IMR-90 (cell line): ENCODE results near the gene HSD17B3. TPM values are rescaled to one million over a fixed set of nuclear protein-coding genes. Genes with fewer than 3 reads are reported as not detected.

Experiments used
- ATAC-seq: fragments of 200-7000 bp; cut with Tn5 transposase; 2 replicates; pipeline ENCODE4 v1.9.1; 2020; ENCODE audit warnings: low read depth, mild to moderate bottlenecking, moderate library complexity
- BruUV-seq: library from RNA; stranded (reverse); fragments of 400-500 nt; replicated peaks from 2 replicates; lab custom pipeline; 2021; lab: Mats Ljungman, UMichigan
- CTCF ChIA-PET: fragments of 300-600 bp; formaldehyde crosslinking; extraction: SDS; loops from one replicate; lab custom pipeline; 2021; ENCODE audit warnings: antibody characterized with exemption; lab: Yijun Ruan, JAX
- POLR2A ChIA-PET: fragments of 300-600 bp; sonication (Branson Sonifier 250); formaldehyde crosslinking; loops from one replicate; lab custom pipeline; 2022; ENCODE audit warnings: antibody characterized with exemption; ENCODE audit not compliant: unreplicated experiment; lab: Charles Lee
- DNase-seq: peaks from one replicate; pipeline ENCODE4 v3.0.0; 2013
- H2AFZ ChIP-seq: replicated peaks from 2 replicates; pipeline ENCODE3; 2013; ENCODE audit warnings: low read length, mild to moderate bottlenecking; ENCODE audit not compliant: poor library complexity
- H2AK5ac ChIP-seq: 2 replicates; pipeline ENCODE4 v1.6.1; 2013; ENCODE audit warnings: low read depth, low read length, inconsistent platforms
- H2AK9ac ChIP-seq: replicated peaks from 2 replicates; pipeline ENCODE3; 2013; ENCODE audit warnings: mild to moderate bottlenecking, low read depth, low read length, moderate library complexity; ENCODE audit not compliant: poor library complexity
- H2BK120ac ChIP-seq: 2 replicates; pipeline ENCODE4 v1.6.1; 2013; ENCODE audit warnings: low read depth, low read length, inconsistent platforms
- H2BK15ac ChIP-seq: 3 replicates; pipeline ENCODE4 v1.6.1; 2013; ENCODE audit warnings: low read depth, low read length, inconsistent platforms
- H2BK20ac ChIP-seq: 2 replicates; pipeline ENCODE4 v1.6.1; 2013; ENCODE audit warnings: low read depth, mild to moderate bottlenecking, inconsistent platforms, low read length, moderate library complexity
- H2BK5ac ChIP-seq: 2 replicates; pipeline ENCODE4 v1.6.1; 2013; ENCODE audit warnings: mild to moderate bottlenecking, low read depth, low read length, inconsistent platforms; ENCODE audit not compliant: poor library complexity, severe bottlenecking
- H3K14ac ChIP-seq: replicated peaks from 2 replicates; pipeline ENCODE4 v1.6.1; 2013; ENCODE audit warnings: low read depth, low read length, inconsistent platforms
- H3K18ac ChIP-seq: 2 replicates; pipeline ENCODE4 v1.6.1; 2013; ENCODE audit warnings: low read depth, low read length, control low read depth
- H3K23ac ChIP-seq: 2 replicates; pipeline ENCODE4 v1.6.1; 2013; ENCODE audit warnings: low read depth, low read length, inconsistent platforms
- H3K27ac ChIP-seq: 2 replicates; pipeline ENCODE4 v1.5.1; 2013; ENCODE audit warnings: mild to moderate bottlenecking, control low read depth, low read length; ENCODE audit not compliant: insufficient read depth
- H3K27me3 ChIP-seq: 2 replicates; pipeline ENCODE4 v1.6.1; 2013; ENCODE audit warnings: low read length; ENCODE audit not compliant: control insufficient read depth, insufficient read depth
- H3K36me3 ChIP-seq: 2 replicates; pipeline ENCODE4 v1.6.1; 2013; ENCODE audit warnings: low read length, mixed read lengths; ENCODE audit not compliant: control insufficient read depth, insufficient read depth
- H3K4ac ChIP-seq: 2 replicates; pipeline ENCODE4 v1.6.1; 2013; ENCODE audit warnings: low read depth, low read length, inconsistent platforms
- H3K4me1 ChIP-seq: 2 replicates; pipeline ENCODE4 v1.6.1; 2013; ENCODE audit warnings: low read length, mixed read lengths; ENCODE audit not compliant: control insufficient read depth, insufficient read depth
- H3K4me2 ChIP-seq: 2 replicates; pipeline ENCODE4 v1.6.1; 2013; ENCODE audit warnings: low read depth, mild to moderate bottlenecking, control low read depth, low read length, moderate library complexity
- H3K4me3 ChIP-seq: 2 replicates; pipeline ENCODE4 v1.5.1; 2013; ENCODE audit warnings: low read depth, mild to moderate bottlenecking, control low read depth, low read length, moderate library complexity; ENCODE audit not compliant: insufficient read depth
- H3K56ac ChIP-seq: 2 replicates; pipeline ENCODE4 v1.6.1; 2013; ENCODE audit warnings: low read length, inconsistent platforms; ENCODE audit not compliant: insufficient read depth; ENCODE audit errors: extremely low read depth
- H3K79me1 ChIP-seq, 2 experiments: 2 replicates each; pipeline ENCODE4 v1.6.1; 2013; ENCODE audit warnings: low read length in 2 of 2, inconsistent platforms in 1 of 2, low read depth in 1 of 2
- H3K9ac ChIP-seq: 2 replicates; pipeline ENCODE4 v1.6.1; 2013; ENCODE audit warnings: low read depth, low read length, control low read depth
- H3K9me1 ChIP-seq: 2 replicates; pipeline ENCODE4 v1.6.1; 2013; ENCODE audit warnings: low read length, inconsistent platforms; ENCODE audit not compliant: insufficient read depth
- H3K9me3 ChIP-seq: 2 replicates; pipeline ENCODE4 v1.6.1; 2013; ENCODE audit warnings: low read length; ENCODE audit not compliant: control insufficient read depth, insufficient read depth
- H4K20me1 ChIP-seq: 2 replicates; pipeline ENCODE4 v1.6.1; 2013; ENCODE audit warnings: low read length, inconsistent platforms; ENCODE audit not compliant: insufficient read depth
- H4K5ac ChIP-seq: 2 replicates; pipeline ENCODE4 v1.6.1; 2013; ENCODE audit warnings: mild to moderate bottlenecking, low read depth, low read length, control low read depth
- H4K8ac ChIP-seq, 2 experiments: 2 replicates each; pipeline ENCODE4 v1.6.1; 2013; ENCODE audit warnings: low read depth in 2 of 2, low read length in 2 of 2, control low read depth in 1 of 2, inconsistent platforms in 1 of 2
- H4K91ac ChIP-seq: 2 replicates; pipeline ENCODE4 v1.6.1; 2013; ENCODE audit warnings: low read depth, low read length, inconsistent platforms; ENCODE audit not compliant: insufficient read depth
- CEBPB ChIP-seq: IDR thresholded peaks from 2 replicates; pipeline ENCODE4 v1.6.1; 2012; ENCODE audit warnings: low read depth, low read length, improper control_type of control experiment
- CHD1 ChIP-seq: IDR thresholded peaks from 2 replicates; pipeline ENCODE4 v1.6.1; 2012; ENCODE audit warnings: low read depth, low read length, improper control_type of control experiment
- MXI1 ChIP-seq: IDR thresholded peaks from 2 replicates; pipeline ENCODE4 v1.6.1; 2012; ENCODE audit warnings: low read depth, mild to moderate bottlenecking, low read length, moderate library complexity, borderline replicate concordance
- NFE2L2 ChIP-seq: fragments of 150-350 bp; IDR thresholded peaks from 2 replicates; pipeline ENCODE4 v1.6.1; 2016; ENCODE audit warnings: low read depth, mild to moderate bottlenecking, low read length
- RAD21 ChIP-seq: IDR thresholded peaks from 2 replicates; pipeline ENCODE4 v1.6.1; 2012; ENCODE audit warnings: low read length, improper control_type of control experiment
- WGBS, 2 experiments: methylation state at CpG; one replicate each; pipeline versions ENCODE4 v1.1.5 to v1.1.7; 2013; ENCODE audit warnings: missing lambda C conversion rate in 2 of 2; ENCODE audit not compliant: insufficient read length in 1 of 2; ENCODE audit errors: extremely low coverage in 2 of 2; 5-methylcytosine and 5-hydroxymethylcytosine counted together
- dilution Hi-C: fragments of 300-500 bp; cut with HindIII; formaldehyde crosslinking; loops from one replicate; pipeline ENCODE4 v1.14.3; 2018; ENCODE audit warnings: low sequenced_read_pairs; ENCODE audit not compliant: unreplicated experiment
- in situ Hi-C: fragments of 300-500 bp; cut with MboI; formaldehyde crosslinking; loops from 3 replicates; pipeline ENCODE4 v1.14.3; 2019; ENCODE audit warnings: low sequenced_read_pairs, inconsistent platforms, mixed read lengths
- intact Hi-C: fragments of 100-400 bp; cut with micrococcal nuclease; formaldehyde crosslinking; loops from 2 replicates; pipeline ENCODE4 v1.10.0; 2022
- polyA plus RNA-seq, 3 experiments: library from polyadenylated mRNA; depleted of rRNA; stranded (reverse); fragments of >200 nt; gene quantifications; 2 replicates each; pipeline ENCODE4 v1.2.3, GENCODE V29; 2012; ENCODE audit warnings: low replicate concordance in 1 of 3
- total RNA-seq: library from RNA; depleted of rRNA; stranded (reverse); fragments of >200 nt; gene quantifications from 2 replicates; pipeline ENCODE4 v1.2.3, GENCODE V29; 2012
- TF ChIP-seq, protein P1 (sequence below): fragments of 150-350 bp; IDR thresholded peaks from 2 replicates; pipeline ENCODE4 v1.6.1; 2017; ENCODE audit warnings: mild to moderate bottlenecking, antibody characterized with exemption, low read length, low read depth
- TF ChIP-seq, protein P2 (sequence below): fragments of 150-350 bp; IDR thresholded peaks from 2 replicates; pipeline ENCODE4 v1.6.1; 2016; ENCODE audit warnings: low read depth, mild to moderate bottlenecking, low read length, moderate library complexity, borderline replicate concordance

The HSD17B3 gene
- total and polyA plus RNA-seq, 2 of the 4 experiments (the other 2 are of a cell fraction): 0.18 TPM; not detected in 1

DNA sequence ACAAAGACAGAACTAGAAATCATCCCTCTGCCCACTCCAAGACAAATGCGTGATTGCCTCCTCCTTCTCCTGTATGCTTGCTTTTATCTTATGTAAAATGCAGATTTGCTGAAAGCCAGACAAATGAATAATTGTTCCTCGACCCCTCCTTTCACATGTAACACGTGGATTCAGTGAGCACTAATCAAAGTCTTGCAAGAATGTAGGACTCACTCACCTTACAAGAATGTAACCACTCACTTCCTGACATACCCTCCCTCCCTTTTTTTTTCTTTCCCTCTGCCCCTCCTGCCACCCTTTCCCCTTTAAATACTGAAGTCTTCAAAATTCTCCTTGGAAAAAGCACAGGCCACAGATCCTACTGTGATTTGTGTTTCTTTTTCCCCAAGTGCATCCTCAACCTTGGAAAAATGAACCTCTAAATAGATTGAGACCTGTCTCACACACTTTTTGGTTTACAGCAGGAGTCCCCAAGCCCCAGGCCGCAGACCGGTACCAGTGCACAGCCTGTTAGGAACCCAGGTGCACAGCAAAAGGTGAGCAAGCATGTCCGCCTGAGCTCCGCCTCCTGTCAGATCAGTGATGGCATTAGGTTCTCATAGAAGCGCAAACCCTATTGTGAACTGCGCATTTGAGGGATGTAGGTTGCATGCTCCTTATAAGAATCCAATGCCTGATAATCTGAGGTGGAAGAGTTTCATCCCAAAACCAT lies 29.4 kb upstream of the HSD17B3 start:
- H3K18ac ChIP-seq: no peak overlapping the region
- CTCF ChIA-PET: no interaction called here
- H3K4me1 ChIP-seq: no peaks in the 10 kb centered on the region
- POLR2A ChIA-PET: no interaction called here
- no peak overlapping the region for H3K56ac ChIP-seq
- no peak overlapping the region for H2BK20ac ChIP-seq
- H3K23ac ChIP-seq: no peak overlapping the region
- H3K36me3 ChIP-seq: peaks cover 2% of the 10 kb centered on the region; the same call in 1 of the 2 replicates
- H4K8ac ChIP-seq: no peak overlapping the region
- H3K4me2 ChIP-seq: no peak overlapping the region
- no peak overlapping the region for H2AFZ ChIP-seq
- intact Hi-C loops (no loop called here), dilution Hi-C loops (no loop called here), in situ Hi-C loops (loop anchor here (10.0 kb wide), 1 partner anchor 63 kb away; no protein-coding TSS in a partner anchor)
- no peak overlapping the region for H3K27ac ChIP-seq
- BruUV-seq: no TSS peak
- H3K4ac ChIP-seq: peak overlapping the region; percentile 43; the same call in 1 of the 2 replicates
- no peak overlapping the region for H4K5ac ChIP-seq
- no peak overlapping the region for H3K4me3 ChIP-seq
- H4K91ac ChIP-seq: no peak overlapping the region
- WGBS, 2 experiments: 44% methylated on average over 3 of the region's 9 CpGs; no CpG with 5 or more reads in 1 of the 2 experiments
- peak overlapping the region; percentile 55; the same call in 1 of the 2 replicates for H2BK120ac ChIP-seq
- H3K79me1 ChIP-seq: no peaks in the 10 kb centered on the region
- TF ChIP-seq CHD1 (no peak), RAD21 (no peak), CEBPB (no peak), NFE2L2 (no peak), MXI1 (no peak)
- TF ChIP-seq, protein P1, sequence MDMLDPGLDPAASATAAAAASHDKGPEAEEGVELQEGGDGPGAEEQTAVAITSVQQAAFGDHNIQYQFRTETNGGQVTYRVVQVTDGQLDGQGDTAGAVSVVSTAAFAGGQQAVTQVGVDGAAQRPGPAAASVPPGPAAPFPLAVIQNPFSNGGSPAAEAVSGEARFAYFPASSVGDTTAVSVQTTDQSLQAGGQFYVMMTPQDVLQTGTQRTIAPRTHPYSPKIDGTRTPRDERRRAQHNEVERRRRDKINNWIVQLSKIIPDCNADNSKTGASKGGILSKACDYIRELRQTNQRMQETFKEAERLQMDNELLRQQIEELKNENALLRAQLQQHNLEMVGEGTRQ: no peak
- TF ChIP-seq, protein P2, sequence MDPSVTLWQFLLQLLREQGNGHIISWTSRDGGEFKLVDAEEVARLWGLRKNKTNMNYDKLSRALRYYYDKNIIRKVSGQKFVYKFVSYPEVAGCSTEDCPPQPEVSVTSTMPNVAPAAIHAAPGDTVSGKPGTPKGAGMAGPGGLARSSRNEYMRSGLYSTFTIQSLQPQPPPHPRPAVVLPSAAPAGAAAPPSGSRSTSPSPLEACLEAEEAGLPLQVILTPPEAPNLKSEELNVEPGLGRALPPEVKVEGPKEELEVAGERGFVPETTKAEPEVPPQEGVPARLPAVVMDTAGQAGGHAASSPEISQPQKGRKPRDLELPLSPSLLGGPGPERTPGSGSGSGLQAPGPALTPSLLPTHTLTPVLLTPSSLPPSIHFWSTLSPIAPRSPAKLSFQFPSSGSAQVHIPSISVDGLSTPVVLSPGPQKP: no peak
- H3K9me1 ChIP-seq: no peaks in the 10 kb centered on the region
- H2AK5ac ChIP-seq: 0 out of 2 replicates have a peak overlapping the region, but pooled peaks have one; percentile 44
- no peak overlapping the region for H2AK9ac ChIP-seq
- H3K9me3 ChIP-seq: no peaks in the 10 kb centered on the region
- H2BK15ac ChIP-seq: no peak overlapping the region; the same call in 2 of the 3 replicates
- no peaks in the 10 kb centered on the region for H3K27me3 ChIP-seq
- peak; percentile 39 for DNase-seq
- no peak overlapping the region for H3K9ac ChIP-seq
- ATAC-seq: no peak
- no peak overlapping the region for H2BK5ac ChIP-seq
- H4K20me1 ChIP-seq: no peaks in the 10 kb centered on the region
- no peak overlapping the region for H3K14ac ChIP-seq
